Activated CD4-positive, alpha-beta T cell treated with anti-CD3 and anti-CD28 coated beads, Interleukin-2, amount 10 ng/mL, durations not matched to agents 24 days and 14 days (primary cell): ENCODE data around the gene ARF1. TPM values are rescaled to one million over a fixed set of nuclear protein-coding genes. Genes with fewer than 3 reads are reported as not detected.

Experiments
- DNase-seq: peaks from one replicate; pipeline ENCODE4 v3.0.0; 2022
- H3K27ac Mint-ChIP-seq: one replicate; pipeline ENCODE4 v1.8.0; 2022; ENCODE audit warnings: mild to moderate bottlenecking, mixed read lengths
- H3K27me3 Mint-ChIP-seq: one replicate; pipeline ENCODE4 v1.8.0; 2022; ENCODE audit warnings: mixed read lengths
- H3K36me3 Mint-ChIP-seq: one replicate; pipeline ENCODE4 v1.8.0; 2022; ENCODE audit warnings: low read depth, mild to moderate bottlenecking, mixed read lengths
- H3K4me1 Mint-ChIP-seq: one replicate; pipeline ENCODE4 v1.8.0; 2021; ENCODE audit warnings: mixed read lengths
- H3K4me3 Mint-ChIP-seq: one replicate; pipeline ENCODE4 v1.8.0; 2022; ENCODE audit warnings: mild to moderate bottlenecking, moderate library complexity, mixed read lengths
- H3K9me3 Mint-ChIP-seq: one replicate; pipeline ENCODE4 v1.8.0; 2021; ENCODE audit warnings: mixed read lengths
- intact Hi-C: fragments of 100-400 bp; cut with micrococcal nuclease; formaldehyde crosslinking; loops from one replicate; pipeline ENCODE4 v1.15.1; 2023
- total RNA-seq: library from RNA; stranded (reverse); gene quantifications from 2 replicates; pipeline ENCODE4 v1.2.3, GENCODE V29; 2022

The ARF1 gene
- total RNA-seq, 1 donor from 2014 or later: 395 TPM

- intact Hi-C loops: loop anchor here (2.0 to 10.0 kb wide), 2 partner anchors 337 to 363 kb away; no protein-coding TSS in a partner anchor
- peaks cover 40% of the 10 kb centered on the region for H3K36me3 Mint-ChIP-seq
- H3K4me1 Mint-ChIP-seq: peaks cover 22% of the 10 kb centered on the region
- DNase-seq: peak; percentile 84
- peak overlapping the region; percentile 75 for H3K27ac Mint-ChIP-seq
- no peaks in the 10 kb centered on the region for H3K9me3 Mint-ChIP-seq
- peak overlapping the region; percentile 93 for H3K4me3 Mint-ChIP-seq
- H3K27me3 Mint-ChIP-seq: peaks cover 2% of the 10 kb centered on the region
Measured at GRCh38 chr1:228101994-228102790, 19.7 kb downstream of the ARF1 start.

DNA sequence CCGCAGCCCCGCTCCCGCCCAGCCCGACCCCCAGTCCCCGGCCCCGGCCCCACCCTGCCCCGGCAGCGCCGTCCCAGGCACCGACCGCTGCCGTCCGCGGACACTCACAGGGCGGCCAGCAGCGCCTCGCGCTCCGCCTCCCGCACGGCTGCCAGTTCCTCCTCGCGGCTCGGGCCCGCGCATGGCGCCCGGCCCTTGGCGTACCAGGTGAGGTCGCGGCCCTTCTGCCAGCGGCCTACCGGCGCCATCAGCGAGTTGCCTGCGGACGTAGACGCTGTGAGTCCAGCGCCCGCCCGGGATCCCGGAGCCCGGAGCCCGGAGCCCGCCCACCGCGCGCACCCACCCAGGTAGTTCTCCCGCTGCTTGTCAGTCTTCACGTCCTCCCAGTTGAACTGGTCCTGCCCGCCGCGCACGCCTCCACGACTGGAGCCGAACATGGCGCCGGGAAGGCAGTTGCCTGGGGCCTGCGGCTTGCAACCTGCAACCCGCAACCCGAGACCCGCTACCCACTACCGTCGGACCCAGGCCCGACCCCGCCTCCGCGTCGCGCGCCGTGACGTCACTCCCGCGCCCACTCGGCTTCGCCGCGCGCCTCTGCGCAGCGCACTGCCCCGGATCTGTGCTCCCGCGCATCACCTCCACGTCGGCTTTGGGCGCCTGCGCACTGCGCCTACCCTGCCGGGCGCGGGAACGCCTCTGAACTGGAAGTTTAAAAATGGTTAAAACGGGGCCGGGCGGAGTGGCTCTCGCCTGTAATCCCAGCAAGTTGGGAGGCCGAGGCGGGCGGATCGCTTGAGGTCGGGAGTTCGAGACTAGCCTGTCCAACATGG lies 20.5 kb downstream of the ARF1 start, which contains the start of gene C1orf35:
TSS of gene C1orf35 (minus strand) at position 535 of the 830 bp plus-strand sequence. CDS start at position 437, 98 bp downstream.
- peak within 1 kb of the TSS; percentile 97 for H3K27ac Mint-ChIP-seq
- H3K27me3 Mint-ChIP-seq: peaks cover 2% of the 10 kb centered on the region
- peaks cover 34% of the 10 kb centered on the region for H3K36me3 Mint-ChIP-seq
- peak within 1 kb of the TSS; percentile 93 for H3K4me3 Mint-ChIP-seq
- H3K9me3 Mint-ChIP-seq: no peaks in the 10 kb centered on the region
- peak; percentile 99 for DNase-seq
- H3K4me1 Mint-ChIP-seq: peaks cover 24% of the 10 kb centered on the region
- intact Hi-C loops: loop anchor here (1.0 to 10.0 kb wide), 4 partner anchors 21 to 362 kb away; partner anchors contain the start of genes ARF1 and GUK1

DNA sequence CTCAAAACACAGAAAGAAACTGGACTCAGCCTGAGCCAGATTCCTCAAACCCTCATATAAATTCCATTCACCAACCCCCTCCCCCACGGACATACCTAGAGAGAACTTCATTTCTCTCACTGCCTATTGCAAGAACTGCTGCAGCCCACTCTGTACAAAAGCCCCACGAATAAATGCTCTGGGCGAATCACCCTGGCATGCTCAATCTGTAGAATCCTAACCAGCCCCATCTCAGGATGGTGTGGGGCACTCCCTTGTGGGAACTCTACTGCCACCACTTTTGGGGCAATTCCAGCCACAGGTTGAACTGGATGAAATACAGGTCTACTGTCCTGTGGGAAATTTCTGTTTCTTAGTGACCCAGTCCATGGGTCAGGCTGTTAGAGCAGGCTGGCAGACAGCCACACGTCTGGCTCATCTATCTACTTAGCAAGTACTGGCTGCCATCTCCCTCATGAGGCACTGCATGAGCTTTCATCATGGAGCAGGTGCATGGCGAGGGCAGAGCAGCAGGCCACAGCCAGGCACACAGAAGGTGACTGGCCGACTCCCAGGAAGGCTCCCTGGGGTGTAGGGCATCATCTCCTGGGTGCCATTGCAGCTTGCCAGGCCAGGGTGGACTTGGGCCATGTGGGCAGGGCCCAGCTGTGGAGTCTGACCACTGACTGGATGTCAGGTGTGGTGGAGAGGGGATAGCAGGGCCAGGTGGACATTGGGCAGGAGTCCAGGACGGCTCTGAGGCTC lies 22.2 kb downstream of the ARF1 start:
- Mint-ChIP-seq H3K9me3 (no peaks in the 10 kb centered on the region), H3K4me1 (peaks cover 31% of the 10 kb centered on the region), H3K27me3 (peaks cover 4% of the 10 kb centered on the region), H3K36me3 (peaks cover 30% of the 10 kb centered on the region), H3K27ac (peak overlapping the region; percentile 76), H3K4me3 (peak overlapping the region; percentile 93)
- DNase-seq: no peak
- intact Hi-C loops: loop anchor here (5.0 to 10.0 kb wide), 2 partner anchors 303 to 340 kb away; partner anchors contain the start of gene TRIM11

- no peak overlapping the region for H3K27ac Mint-ChIP-seq
- peaks cover 24% of the 10 kb centered on the region for H3K36me3 Mint-ChIP-seq
- DNase-seq: no peak
- H3K9me3 Mint-ChIP-seq: no peaks in the 10 kb centered on the region
- intact Hi-C loops: loop anchor here (5.0 to 10.0 kb wide), 2 partner anchors 302 to 341 kb away; partner anchors contain the start of gene TRIM11
- peaks cover 38% of the 10 kb centered on the region for H3K4me1 Mint-ChIP-seq
- peaks cover 4% of the 10 kb centered on the region for H3K27me3 Mint-ChIP-seq
- no peak overlapping the region for H3K4me3 Mint-ChIP-seq
Measured at GRCh38 chr1:228105270-228105995, 22.9 kb downstream of the ARF1 start.

DNA sequence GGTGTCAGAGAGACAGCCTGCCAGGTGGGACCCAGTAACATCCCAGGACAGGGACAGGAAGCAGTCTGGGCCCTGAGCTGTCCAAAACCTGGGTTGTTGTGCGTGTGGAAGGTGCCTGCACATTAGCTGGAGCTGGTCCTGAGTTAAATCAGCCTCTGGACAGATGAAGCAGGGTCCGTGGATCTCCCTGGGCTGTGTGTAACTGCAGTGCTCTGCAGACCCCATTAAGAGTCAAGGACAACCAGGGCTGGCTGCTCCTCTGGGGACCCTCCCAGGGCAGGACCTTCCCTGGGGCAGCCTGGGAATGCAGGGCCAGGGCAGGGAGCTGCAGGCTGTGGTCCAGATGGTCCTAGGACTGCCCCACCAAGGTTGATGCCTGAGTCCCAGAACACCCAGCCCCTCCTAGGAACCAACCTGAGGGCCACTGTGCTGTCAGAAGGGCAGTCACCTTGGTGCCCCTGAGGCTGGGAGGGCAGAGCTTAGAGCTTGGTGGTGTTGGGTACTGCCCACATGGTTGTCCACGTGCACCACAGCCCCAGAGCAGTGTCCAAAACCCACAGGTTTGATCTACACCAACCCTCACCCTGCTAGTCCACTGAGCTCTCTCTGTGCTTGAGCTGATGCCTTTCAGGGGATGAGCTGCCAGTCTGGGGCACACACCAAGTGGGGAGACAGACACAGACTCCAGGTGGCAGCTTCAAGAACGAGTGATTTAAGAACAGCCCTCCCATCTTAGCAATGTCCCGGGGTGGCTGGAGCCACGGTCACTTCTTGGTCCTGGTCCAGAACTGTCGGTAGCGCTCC lies 23.7 kb downstream of the ARF1 start:
- Mint-ChIP-seq H3K27me3 (peaks cover 4% of the 10 kb centered on the region), H3K27ac (no peak overlapping the region), H3K4me1 (peaks cover 37% of the 10 kb centered on the region), H3K36me3 (peaks cover 24% of the 10 kb centered on the region), H3K4me3 (peak overlapping the region; percentile 14), H3K9me3 (no peaks in the 10 kb centered on the region)
- no peak for DNase-seq
- intact Hi-C loops: loop anchor here (5.0 to 10.0 kb wide), 2 partner anchors 301 to 341 kb away; partner anchors contain the start of gene TRIM11

GRCh38 chr1:228106800-228107054 lies 24.2 kb downstream of the ARF1 start:
- Mint-ChIP-seq H3K4me1 (peaks cover 33% of the 10 kb centered on the region), H3K27me3 (peaks cover 4% of the 10 kb centered on the region), H3K4me3 (no peak overlapping the region), H3K9me3 (no peaks in the 10 kb centered on the region), H3K27ac (no peak overlapping the region), H3K36me3 (peaks cover 20% of the 10 kb centered on the region)
- intact Hi-C loops: loop anchor here (5.0 to 10.0 kb wide), 2 partner anchors 301 to 342 kb away; partner anchors contain the start of gene TRIM11
- DNase-seq: no peak

GRCh38 chr1:228107636-228108035 lies 25.1 kb downstream of the ARF1 start:
- Mint-ChIP-seq H3K4me1 (peaks cover 33% of the 10 kb centered on the region), H3K27ac (no peak overlapping the region), H3K4me3 (peak overlapping the region; percentile 95), H3K36me3 (peaks cover 20% of the 10 kb centered on the region), H3K9me3 (no peaks in the 10 kb centered on the region), H3K27me3 (peaks cover 4% of the 10 kb centered on the region)
- intact Hi-C loops: loop anchor here (5.0 to 10.0 kb wide), 2 partner anchors 300 to 343 kb away; partner anchors contain the start of gene TRIM11
- no peak for DNase-seq

DNA sequence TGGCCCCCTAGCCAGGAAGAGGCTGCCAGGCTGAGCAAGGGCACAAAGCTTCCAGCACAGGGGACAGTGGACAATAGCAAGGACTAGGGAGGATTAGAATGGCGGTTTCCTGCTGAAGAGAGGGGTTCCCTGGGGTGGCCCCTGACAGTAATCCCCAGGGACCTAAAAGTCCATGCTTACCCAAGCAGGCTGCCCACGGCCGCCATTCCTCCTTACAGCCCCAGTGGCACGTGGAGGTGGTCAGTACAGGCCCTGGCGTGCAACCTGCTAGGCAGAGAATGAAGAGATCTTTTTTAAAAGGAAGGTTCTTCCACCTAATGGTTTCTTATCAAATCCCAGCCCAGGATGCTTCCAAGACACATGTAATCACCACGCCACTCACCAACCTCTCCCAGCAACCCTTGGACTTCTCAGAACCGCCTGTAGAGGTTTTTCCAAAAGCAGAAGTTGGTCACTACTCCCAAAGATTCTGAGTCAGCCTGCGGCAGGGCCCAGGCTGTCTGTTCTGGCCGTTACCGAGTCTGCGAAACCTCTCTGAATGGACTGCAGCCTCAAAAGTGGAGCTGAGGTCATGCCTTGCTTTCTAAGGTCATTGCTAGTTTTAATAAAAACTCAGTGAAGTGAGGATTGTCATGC lies 25.7 kb downstream of the ARF1 start:
- H3K4me1 Mint-ChIP-seq: peaks cover 33% of the 10 kb centered on the region
- peaks cover 19% of the 10 kb centered on the region for H3K36me3 Mint-ChIP-seq
- peaks cover 4% of the 10 kb centered on the region for H3K27me3 Mint-ChIP-seq
- H3K4me3 Mint-ChIP-seq: peak overlapping the region; percentile 95
- peak overlapping the region; percentile 88 for H3K27ac Mint-ChIP-seq
- no peak for DNase-seq
- H3K9me3 Mint-ChIP-seq: no peaks in the 10 kb centered on the region
- intact Hi-C loops: loop anchor here (5.0 to 10.0 kb wide), 2 partner anchors 299 to 343 kb away; partner anchors contain the start of gene TRIM11

DNA sequence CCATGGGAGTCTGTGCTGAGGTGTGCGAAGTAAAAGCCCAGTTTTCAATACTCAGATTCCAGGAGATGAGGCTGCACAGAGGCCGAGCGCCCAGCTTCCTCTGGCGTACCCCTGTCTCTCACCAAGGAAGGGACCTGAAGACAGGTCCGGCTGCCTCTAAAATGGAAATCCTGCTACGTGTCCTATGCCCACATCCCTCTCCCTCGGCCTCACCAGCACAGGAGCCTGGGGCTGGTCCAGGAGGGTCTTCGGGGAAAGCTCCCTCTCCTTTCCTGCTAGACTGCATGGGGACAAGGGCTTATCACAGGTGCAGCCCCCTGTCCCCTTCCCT lies 26.2 kb downstream of the ARF1 start:
- Mint-ChIP-seq H3K27ac (peak overlapping the region; percentile 88), H3K27me3 (peaks cover 2% of the 10 kb centered on the region), H3K9me3 (no peaks in the 10 kb centered on the region), H3K4me1 (peaks cover 28% of the 10 kb centered on the region), H3K36me3 (peaks cover 18% of the 10 kb centered on the region), H3K4me3 (peak overlapping the region; percentile 95)
- intact Hi-C loops: loop anchor here (1.0 to 10.0 kb wide), 6 partner anchors 26 to 344 kb away; partner anchors contain the start of genes ARF1, GUK1 and TRIM11
- DNase-seq: no peak

- Mint-ChIP-seq H3K4me1 (peaks cover 23% of the 10 kb centered on the region), H3K27me3 (peaks cover 2% of the 10 kb centered on the region), H3K27ac (peak within 1 kb of the TSS; percentile 88), H3K36me3 (peaks cover 18% of the 10 kb centered on the region), H3K4me3 (peak within 1 kb of the TSS; percentile 95), H3K9me3 (no peaks in the 10 kb centered on the region)
- intact Hi-C loops: loop anchor here (1.0 to 10.0 kb wide), 6 partner anchors 27 to 345 kb away; partner anchors contain the start of genes ARF1, GUK1 and TRIM11
- DNase-seq: peak; percentile 100
Measured at GRCh38 chr1:228109073-228109961, 26.8 kb downstream of the ARF1 start, which contains the start of gene MRPL55. Gene MRPL55 (minus strand): TSS chr1:228109299. CDS start chr1:228108260, 1,039 bp downstream.
